Esophagus squamous epithelium (tissue), 4 donors: ENCODE results near the gene DAP.

ENCODE experiments used
- POLR2A ChIP-seq, 4 donors: fragments of 450-650 bp; IDR thresholded peaks; one replicate each; pipeline ENCODE4 v1.6.1; 2017; ENCODE audit warnings: antibody characterized with exemption in 4 of 4, mild to moderate bottlenecking in 4 of 4, moderate library complexity in 3 of 4
- TF ChIP-seq, protein P1 (sequence below), 6 experiments: fragments of 450-650 bp in 4 of 6; fragments of 200-600 bp in 2 of 6; sonication (generic) in 2 of 6; IDR thresholded peaks; one replicate each; pipeline ENCODE4 v1.5.1; 2016 to 2019; ENCODE audit warnings: antibody characterized with exemption in 6 of 6, mild to moderate bottlenecking in 4 of 6, moderate library complexity in 4 of 6

DNA sequence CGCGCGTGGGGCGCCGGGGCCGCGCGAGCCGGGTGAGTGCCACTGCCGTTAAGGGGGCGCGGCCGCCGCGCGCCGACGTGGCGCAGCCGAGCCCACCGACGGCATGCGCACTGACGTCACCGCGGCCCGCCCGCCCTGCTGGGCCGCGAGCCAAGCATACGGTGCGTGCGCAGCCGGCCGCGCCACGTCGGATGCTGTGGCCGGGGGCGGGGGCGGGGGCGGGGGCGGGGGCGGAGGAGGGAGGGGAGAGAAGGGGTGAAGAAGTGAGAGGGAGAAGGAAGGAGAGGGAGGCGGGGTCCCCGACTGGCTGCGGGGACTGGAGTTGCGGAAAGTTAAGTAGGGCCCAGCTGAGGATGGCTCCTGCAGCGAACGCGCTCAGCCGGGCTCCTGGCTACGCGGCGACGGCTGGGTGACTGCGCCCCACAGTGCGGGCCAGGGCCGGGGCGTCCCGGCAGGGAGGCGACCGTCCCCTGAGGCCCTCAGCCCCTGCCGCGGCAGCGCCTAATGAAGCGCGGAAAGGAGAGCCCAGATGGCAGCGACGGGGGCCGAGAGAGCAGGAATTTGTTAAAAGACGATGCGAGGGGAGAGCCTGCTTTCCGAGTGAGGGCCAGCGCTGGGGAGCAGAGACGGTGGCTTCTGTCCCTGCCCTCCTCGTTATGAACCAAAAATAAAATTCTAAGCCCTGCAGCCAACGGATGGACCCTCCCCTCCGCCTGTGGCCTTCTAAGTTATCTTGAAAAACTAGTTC, at the start of gene DAP:
- TF ChIP-seq, protein P1, sequence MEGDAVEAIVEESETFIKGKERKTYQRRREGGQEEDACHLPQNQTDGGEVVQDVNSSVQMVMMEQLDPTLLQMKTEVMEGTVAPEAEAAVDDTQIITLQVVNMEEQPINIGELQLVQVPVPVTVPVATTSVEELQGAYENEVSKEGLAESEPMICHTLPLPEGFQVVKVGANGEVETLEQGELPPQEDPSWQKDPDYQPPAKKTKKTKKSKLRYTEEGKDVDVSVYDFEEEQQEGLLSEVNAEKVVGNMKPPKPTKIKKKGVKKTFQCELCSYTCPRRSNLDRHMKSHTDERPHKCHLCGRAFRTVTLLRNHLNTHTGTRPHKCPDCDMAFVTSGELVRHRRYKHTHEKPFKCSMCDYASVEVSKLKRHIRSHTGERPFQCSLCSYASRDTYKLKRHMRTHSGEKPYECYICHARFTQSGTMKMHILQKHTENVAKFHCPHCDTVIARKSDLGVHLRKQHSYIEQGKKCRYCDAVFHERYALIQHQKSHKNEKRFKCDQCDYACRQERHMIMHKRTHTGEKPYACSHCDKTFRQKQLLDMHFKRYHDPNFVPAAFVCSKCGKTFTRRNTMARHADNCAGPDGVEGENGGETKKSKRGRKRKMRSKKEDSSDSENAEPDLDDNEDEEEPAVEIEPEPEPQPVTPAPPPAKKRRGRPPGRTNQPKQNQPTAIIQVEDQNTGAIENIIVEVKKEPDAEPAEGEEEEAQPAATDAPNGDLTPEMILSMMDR (IDR thresholded peaks at IDR 0.05): no peak
- no peak for TF ChIP-seq POLR2A (IDR thresholded peaks at IDR 0.05)
